A673 (cell line): ENCODE results near the gene OR5B3. TPM values are rescaled to one million over a fixed set of nuclear protein-coding genes. Genes with fewer than 3 reads are reported as not detected.

Experiments
- BruUV-seq: library from RNA; stranded (reverse); fragments of 400-500 nt; replicated peaks from 2 replicates; lab custom pipeline; 2021; lab: Mats Ljungman, UMichigan
- CTCF ChIA-PET: fragments of 300-600 bp; sonication (Branson Sonifier 250); formaldehyde crosslinking; loops from one replicate; lab custom pipeline; 2022; ENCODE audit warnings: antibody characterized with exemption; lab: Charles Lee
- POLR2A ChIA-PET: fragments of 300-600 bp; sonication (Branson Sonifier 250); formaldehyde crosslinking; loops from one replicate; lab custom pipeline; 2022; ENCODE audit warnings: antibody characterized with exemption; ENCODE audit not compliant: low non-redundant PET; lab: Charles Lee
- DNase-seq: peaks from one replicate; pipeline ENCODE4 v3.0.0-alpha.2; 2015; ENCODE audit warnings: low spot score
- H3K27ac ChIP-seq: fragments of 200-600 bp; sonication (generic); 2 replicates; pipeline ENCODE4 v1.5.1; 2016; ENCODE audit warnings: mixed run types, low read depth, mild to moderate bottlenecking, mixed read lengths, antibody characterized with exemption, low read length; ENCODE audit not compliant: poor library complexity, severe bottlenecking
- H3K27me3 ChIP-seq: fragments of 200-600 bp; sonication (generic); replicated peaks from 2 replicates; pipeline ENCODE4 v1.6.1; 2017; ENCODE audit warnings: mixed run types, low read depth, mild to moderate bottlenecking, mixed read lengths, antibody characterized with exemption, low read length; ENCODE audit not compliant: insufficient read depth, poor library complexity
- H3K36me3 ChIP-seq: fragments of 200-600 bp; sonication (generic); 2 replicates; pipeline ENCODE4 v1.6.1; 2016; ENCODE audit warnings: mixed run types, mild to moderate bottlenecking, mixed read lengths, antibody characterized with exemption, low read length; ENCODE audit not compliant: insufficient read depth, poor library complexity, severe bottlenecking
- H3K4me1 ChIP-seq: fragments of 200-600 bp; sonication (generic); 2 replicates; pipeline ENCODE4 v1.6.1; 2017; ENCODE audit warnings: mixed run types, mild to moderate bottlenecking, mixed read lengths, antibody characterized with exemption, low read length; ENCODE audit not compliant: insufficient read depth, poor library complexity, severe bottlenecking
- H3K4me3 ChIP-seq: fragments of 200-600 bp; sonication (generic); 2 replicates; pipeline ENCODE4 v1.5.1; 2016; ENCODE audit warnings: low read depth, mixed run types, mild to moderate bottlenecking, mixed read lengths, low read length; ENCODE audit not compliant: poor library complexity, severe bottlenecking
- H3K9me3 ChIP-seq: fragments of 200-600 bp; sonication (generic); 2 replicates; pipeline ENCODE4 v1.6.1; 2016; ENCODE audit warnings: mixed run types, low read depth, mild to moderate bottlenecking, mixed read lengths, antibody characterized with exemption, low read length; ENCODE audit not compliant: poor library complexity, severe bottlenecking
- EZH2 ChIP-seq: fragments of 200-600 bp; sonication (generic); IDR thresholded peaks from 2 replicates; pipeline ENCODE4 v1.6.1; 2017; ENCODE audit warnings: borderline replicate concordance, low read depth, mild to moderate bottlenecking, mixed read lengths, antibody characterized with exemption, low read length; ENCODE audit not compliant: poor library complexity, severe bottlenecking
- intact Hi-C: fragments of 100-400 bp; cut with micrococcal nuclease; formaldehyde crosslinking; loops from one replicate; pipeline ENCODE4 v1.10.0; 2022; ENCODE audit not compliant: unreplicated experiment
- total RNA-seq: library from RNA; stranded (reverse); gene quantifications from 2 replicates; pipeline ENCODE4 v1.2.3, GENCODE V29; 2021
- TF ChIP-seq, protein P1 (sequence below): fragments of 300-800, 200-600 bp; sonication (generic); conservative IDR thresholded peaks from 2 replicates; pipeline ENCODE4 v1.5.1; 2017; ENCODE audit warnings: low read depth, mild to moderate bottlenecking, antibody characterized with exemption, low read length, moderate library complexity, mixed read lengths

Gene OR5B3
- total RNA-seq, 1 experiment from 2014 or later, result not detected

DNA sequence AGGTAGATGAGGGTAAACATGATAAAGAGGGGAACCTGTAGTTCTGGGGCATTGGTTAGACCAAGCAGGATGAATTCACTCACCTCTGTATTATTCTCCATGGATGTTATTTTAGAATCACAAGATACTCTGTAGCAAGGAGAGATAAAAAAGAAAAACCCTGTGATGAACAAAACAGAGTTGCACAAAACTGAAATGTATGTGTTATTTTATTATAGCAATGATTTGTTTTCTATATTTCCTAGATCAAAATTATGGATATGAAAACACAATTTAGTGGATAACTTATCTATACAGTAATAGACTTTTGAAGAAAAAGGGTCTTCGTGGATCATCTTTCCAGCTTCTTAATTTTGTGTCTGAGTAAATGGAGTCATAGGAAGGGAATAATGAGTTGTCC is 47.7 kb downstream of the OR5B3 start, which contains the start of gene OR5B17:
Gene OR5B17 (minus strand): TSS at position 101 of the 400 bp plus-strand sequence. CDS start 0 bp downstream, at position 101.
- intact Hi-C loops, result no loop called here
- POLR2A ChIA-PET, result no interaction called here
- H3K36me3 ChIP-seq, result no peaks in the 10 kb centered on the region
- CTCF ChIA-PET, result no interaction called here
- H3K27me3 ChIP-seq, result no peaks in the 10 kb centered on the region
- no peak for DNase-seq
- no peaks in the 10 kb centered on the region for H3K9me3 ChIP-seq
- TF ChIP-seq, protein P1, sequence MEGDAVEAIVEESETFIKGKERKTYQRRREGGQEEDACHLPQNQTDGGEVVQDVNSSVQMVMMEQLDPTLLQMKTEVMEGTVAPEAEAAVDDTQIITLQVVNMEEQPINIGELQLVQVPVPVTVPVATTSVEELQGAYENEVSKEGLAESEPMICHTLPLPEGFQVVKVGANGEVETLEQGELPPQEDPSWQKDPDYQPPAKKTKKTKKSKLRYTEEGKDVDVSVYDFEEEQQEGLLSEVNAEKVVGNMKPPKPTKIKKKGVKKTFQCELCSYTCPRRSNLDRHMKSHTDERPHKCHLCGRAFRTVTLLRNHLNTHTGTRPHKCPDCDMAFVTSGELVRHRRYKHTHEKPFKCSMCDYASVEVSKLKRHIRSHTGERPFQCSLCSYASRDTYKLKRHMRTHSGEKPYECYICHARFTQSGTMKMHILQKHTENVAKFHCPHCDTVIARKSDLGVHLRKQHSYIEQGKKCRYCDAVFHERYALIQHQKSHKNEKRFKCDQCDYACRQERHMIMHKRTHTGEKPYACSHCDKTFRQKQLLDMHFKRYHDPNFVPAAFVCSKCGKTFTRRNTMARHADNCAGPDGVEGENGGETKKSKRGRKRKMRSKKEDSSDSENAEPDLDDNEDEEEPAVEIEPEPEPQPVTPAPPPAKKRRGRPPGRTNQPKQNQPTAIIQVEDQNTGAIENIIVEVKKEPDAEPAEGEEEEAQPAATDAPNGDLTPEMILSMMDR, result no peak
- no peak for TF ChIP-seq EZH2
- H3K4me1 ChIP-seq, result no peaks in the 10 kb centered on the region
- no peak within 1 kb of the TSS for H3K4me3 ChIP-seq
- BruUV-seq, result no TSS peak
- no peak within 1 kb of the TSS for H3K27ac ChIP-seq

DNA sequence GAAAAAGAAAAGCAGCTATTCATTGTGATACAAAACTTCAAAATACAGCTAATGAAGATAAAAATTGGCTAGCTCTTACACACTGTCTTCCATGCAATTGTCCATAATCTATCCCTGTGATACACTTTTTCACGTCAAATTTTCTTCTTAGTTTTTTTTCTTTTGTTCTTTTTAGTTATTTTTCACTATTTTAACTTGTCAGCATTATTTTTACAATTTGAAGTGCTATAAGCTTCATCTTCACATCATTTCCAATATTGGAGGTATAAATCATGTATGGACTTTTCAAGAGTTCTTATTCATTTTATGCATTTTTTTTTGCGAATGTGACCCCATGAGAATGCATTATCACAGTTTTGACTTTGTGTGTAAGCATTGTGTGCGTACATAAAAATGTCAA is 51.9 kb downstream of the OR5B3 start:
- Histone ChIP-seq H3K27me3 (no peaks in the 10 kb centered on the region), H3K9me3 (no peaks in the 10 kb centered on the region), H3K4me3 (no peak overlapping the region), H3K36me3 (no peaks in the 10 kb centered on the region), H3K4me1 (no peaks in the 10 kb centered on the region), H3K27ac (no peak overlapping the region)
- no peak for DNase-seq
- ChIA-PET POLR2A (no interaction called here), CTCF (no interaction called here)
- intact Hi-C loops, result no loop called here
- no peak for TF ChIP-seq EZH2
- TF ChIP-seq, protein P1, result no peak
- no TSS peak for BruUV-seq

Other genes starting within 250 kb of the OR5B3 start
- not detected in 2 replicates for gene OR9Q2, start 217.8 kb downstream of the OR5B3 start, total RNA-seq
- not detected in 2 replicates for gene OR1S2, start 202.7 kb downstream of the OR5B3 start, total RNA-seq
- gene OR1S1, start 194.2 kb downstream of the OR5B3 start, total RNA-seq, result not detected in 2 replicates
- gene OR10Q1, start 178.0 kb downstream of the OR5B3 start, total RNA-seq, result not detected in 2 replicates
- gene OR10W1, start 138.6 kb downstream of the OR5B3 start, total RNA-seq, result not detected in 2 replicates
- not detected in 2 replicates for gene OR5B17, start 47.8 kb downstream of the OR5B3 start, total RNA-seq
- gene OR5B2, start 21.2 kb upstream of the OR5B3 start, total RNA-seq, result not detected in 2 replicates
- gene OR5B12, start 35.4 kb upstream of the OR5B3 start, total RNA-seq, result not detected in 2 replicates
- gene OR5B21, start 101.2 kb upstream of the OR5B3 start, total RNA-seq, result not detected in 2 replicates
- 3.3 and 3.8 TPM in 2 replicates for gene LPXN, start 169.0 kb upstream of the OR5B3 start, total RNA-seq
- 73.2 and 74.3 TPM in 2 replicates for gene ZFP91, start 172.2 kb upstream of the OR5B3 start, total RNA-seq
- gene CNTF, start 215.8 kb upstream of the OR5B3 start, total RNA-seq, result 5.1 and 5.5 TPM in 2 replicates